Stimulated activated CD8-positive, alpha-beta memory T cell treated with anti-CD3 and anti-CD28 coated beads, Interleukin-2, amount 100 ng/mL, for 1 hour (primary cell): Measurements from ENCODE around the gene ST3GAL4.

ENCODE experiments used
- DNase-seq, 2 donors: peaks; one replicate each; pipeline ENCODE4 v3.0.0-alpha.2; 2020; ENCODE audit warnings: low read depth in 2 of 2

Gene ST3GAL4

DNA sequence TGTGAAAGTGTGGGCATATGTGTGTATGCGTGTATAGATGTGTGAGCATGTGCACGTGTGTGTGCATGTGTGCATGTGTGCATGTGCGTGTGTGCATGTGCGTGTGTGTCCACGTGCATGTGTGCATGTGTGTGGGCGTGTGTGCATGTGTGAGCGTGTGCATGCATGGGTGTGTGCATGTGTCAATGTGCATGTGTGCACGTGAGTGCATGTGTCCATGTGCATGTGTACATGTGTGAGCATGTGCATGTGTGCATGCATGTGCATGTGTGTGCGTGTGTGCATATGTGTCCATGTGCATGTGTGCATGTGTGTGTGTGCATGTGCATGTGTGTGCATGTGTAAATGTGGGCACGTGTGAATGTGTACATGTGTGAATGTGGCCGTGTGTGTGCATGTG lies 95.3 kb downstream of the ST3GAL4 start:
- no peak for DNase-seq

DNA sequence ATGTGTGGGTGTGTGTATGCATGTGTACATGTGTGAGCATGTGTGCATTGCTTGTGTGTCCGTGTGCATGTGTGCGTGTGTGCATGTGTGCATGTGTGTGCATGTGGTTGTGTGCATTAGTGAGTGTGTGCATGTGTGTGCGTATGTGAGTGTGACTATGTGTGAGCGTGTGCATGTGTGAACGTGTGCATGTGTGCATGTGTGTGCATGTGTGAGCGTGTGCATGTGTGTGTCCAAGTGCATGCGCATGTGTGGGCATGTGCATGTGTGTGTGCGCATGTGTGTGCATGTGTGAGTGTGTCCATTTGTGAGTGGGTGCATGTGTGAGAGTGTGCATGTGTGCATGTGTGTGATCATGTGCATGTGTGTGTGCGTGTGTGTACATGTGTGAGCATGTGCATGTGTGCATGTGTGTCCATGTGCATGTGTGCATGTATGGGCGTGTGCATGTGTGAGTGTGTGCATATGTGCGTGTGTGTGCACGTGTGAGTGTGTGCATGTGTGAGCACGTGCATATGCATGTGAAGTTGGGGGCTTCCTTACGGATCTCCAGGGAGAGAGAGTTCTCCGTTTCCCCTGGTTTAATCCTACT lies 95.8 kb downstream of the ST3GAL4 start:
- no peak for DNase-seq

DNA sequence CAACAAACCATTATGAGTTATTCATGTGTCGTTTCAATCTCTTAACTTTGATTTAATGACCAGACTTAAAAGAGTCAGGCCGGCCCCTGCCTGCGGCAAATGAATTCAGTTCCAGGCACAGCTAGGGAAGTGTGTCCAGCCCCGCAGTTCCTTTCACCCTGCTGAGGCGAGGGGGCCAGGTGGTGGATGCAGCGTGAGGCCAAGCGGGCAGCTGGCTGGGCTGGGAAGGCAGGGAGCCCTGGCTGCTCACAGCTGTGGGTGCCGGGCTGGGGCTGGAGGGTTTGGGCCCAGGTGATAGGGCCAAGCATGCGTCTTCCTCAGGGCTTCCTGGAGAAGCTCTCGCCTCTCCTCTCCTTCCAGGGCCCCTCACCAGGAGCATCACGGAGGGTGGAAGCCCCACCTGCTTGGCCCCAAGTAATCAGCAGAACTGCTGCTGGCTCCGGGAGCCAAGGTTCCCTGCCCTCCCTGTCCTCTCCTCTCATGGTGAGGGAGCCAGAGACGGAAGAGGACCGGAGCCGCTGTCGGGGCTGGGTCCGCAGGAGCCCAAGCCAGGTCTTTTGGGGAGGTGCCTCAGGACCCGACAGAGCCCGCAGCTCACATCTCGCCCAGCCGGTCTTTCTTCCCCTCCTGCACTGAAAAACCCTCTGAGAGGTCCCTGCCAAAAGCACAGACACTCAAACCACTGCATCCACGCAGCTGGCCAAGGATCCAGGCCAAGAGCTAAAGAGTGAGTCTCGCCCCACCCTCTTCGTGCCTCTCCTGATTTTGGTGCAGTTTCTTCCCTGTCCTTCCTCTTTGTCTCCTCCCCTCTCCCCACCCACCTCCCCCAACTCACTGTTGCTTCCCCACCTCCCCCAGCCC lies 97.0 kb downstream of the ST3GAL4 start:
- DNase-seq = no peak

DNA sequence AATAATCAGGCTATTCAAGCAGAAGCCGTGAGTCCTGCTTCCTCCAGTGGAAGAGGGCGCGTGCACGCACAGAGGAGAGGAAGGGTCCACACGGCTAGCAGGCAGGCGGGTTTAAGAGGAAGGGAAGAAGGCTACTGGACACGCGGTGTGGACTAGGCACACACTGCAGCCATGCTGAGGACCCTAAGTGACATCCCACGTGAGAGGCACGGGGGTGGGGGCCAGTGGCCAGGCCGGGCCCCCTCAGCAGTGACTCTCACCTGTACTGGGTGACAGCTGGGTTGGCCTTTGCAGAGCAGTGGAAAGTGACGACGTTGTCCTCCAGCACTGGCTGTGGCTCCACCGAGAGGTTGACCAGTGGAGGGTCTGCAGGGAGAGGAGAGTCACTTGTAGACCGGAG lies 100.6 kb downstream of the ST3GAL4 start:
- no peak for DNase-seq

DNA sequence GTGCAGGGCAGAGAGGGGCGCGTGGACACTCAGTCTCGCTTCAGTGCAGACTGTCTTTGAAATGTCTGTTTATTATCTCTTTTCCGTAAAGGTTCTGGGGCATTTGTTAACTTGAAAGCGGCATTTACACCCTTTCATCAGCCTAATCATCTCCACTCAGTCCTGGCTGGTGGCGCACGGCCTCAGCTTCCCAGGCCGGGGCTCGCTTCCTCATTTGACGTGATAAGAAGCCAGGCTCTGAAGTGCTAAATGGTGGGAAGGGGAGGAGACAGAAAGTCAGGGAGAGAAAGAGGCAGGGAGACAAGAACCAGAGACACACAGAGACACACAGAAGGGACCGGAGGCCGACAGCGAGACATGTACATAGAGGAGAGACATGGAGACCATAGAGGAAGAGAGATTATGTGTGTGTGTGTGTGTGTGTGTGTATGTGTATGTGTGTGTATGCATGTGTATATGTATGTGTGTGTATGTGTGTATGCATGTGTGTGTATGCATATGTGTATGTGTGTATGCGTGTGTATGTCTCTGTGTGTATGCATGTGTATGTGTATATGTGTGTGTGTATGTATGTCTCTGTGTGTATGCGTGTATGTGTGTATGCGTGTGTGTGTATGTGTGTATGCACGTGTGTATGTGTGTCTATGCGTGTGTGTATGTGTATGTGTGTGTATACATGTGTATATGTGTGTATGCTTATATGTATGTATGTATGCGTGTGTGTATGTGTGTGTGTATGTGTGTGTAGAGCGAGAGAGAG lies 101.5 kb downstream of the ST3GAL4 start:
- DNase-seq = no peak

DNA sequence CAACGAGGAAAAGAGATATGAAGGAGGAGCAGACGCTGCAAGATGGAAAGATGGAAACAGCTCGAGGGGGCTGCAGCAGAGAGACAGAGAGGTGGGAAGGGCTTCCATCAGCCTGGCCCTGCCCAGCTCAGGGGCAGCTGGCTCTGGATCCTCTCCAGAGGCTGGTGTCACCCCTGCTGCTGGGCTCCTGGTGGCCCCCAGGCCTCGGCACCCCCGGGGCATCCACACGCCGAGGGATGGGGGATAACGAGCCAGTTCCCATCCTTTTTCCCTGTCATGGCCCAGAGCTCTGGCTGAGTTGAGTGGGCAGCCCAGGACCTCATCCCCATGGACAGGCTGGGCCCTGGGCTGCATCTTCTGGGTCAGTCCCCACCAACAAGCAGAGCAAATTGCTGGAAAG lies 102.3 kb downstream of the ST3GAL4 start:
- no peak for DNase-seq

DNA sequence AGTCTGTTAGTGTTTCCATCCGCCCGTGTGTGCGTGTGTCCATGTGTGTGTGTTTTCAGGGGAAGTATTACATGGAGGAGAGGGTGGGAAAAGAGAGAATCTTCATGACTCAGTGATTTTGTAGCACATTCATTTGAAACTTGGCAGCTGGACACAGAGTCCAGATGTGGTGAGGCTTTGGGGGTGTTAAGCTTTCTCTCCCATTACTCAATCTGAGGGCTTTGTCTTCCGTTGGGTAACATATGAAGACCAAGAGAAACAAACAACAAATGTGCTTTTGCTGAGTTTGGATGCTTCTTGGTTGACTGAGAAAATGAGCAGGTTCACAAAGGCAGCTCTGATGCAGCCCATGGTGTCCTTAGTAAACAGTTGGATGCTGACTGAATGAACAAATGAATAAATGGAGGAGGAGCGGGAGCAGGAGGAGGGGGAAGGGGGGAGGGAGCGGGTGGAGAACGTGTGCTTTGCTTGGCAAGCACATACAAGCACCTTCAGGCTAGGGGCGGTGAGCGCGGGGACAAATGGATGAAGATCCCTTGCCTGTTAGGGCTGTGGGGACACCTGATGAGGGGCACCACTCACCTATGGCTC lies 104.3 kb downstream of the ST3GAL4 start:
- no peak for DNase-seq

DNA sequence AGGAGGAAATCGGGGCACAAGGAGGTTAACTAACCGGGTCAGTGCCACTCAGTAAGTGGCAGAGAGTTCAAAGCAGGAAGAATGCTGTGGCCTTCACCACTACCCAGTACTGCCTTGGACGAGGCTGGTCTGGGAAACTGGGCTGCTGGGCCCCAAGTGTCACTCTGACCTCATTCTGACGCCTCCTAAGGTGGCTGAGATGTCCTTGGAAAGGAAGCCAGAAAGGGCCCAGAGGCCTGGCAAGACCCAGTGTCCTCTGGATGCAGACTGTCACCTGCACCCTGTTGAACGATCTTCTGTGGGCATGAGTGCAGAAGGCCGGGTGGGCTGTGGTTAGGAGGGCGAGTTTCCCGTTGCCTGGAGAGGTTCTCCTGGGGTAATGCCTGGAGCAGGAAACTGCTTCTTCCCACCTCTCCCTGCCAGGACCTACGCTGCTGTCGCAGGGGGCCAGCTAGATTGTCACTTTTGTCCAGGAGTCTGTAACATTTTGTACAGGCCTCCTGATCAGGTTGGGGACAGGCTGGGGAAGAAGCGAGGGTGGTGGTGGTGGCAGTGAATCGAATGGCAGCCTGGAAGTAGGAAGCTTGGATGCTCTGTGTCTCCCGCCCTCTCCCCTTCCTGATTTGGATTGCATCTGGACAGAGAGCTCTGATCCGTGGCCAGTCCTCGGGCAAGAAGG lies 105.1 kb downstream of the ST3GAL4 start:
- DNase-seq = no peak

DNA sequence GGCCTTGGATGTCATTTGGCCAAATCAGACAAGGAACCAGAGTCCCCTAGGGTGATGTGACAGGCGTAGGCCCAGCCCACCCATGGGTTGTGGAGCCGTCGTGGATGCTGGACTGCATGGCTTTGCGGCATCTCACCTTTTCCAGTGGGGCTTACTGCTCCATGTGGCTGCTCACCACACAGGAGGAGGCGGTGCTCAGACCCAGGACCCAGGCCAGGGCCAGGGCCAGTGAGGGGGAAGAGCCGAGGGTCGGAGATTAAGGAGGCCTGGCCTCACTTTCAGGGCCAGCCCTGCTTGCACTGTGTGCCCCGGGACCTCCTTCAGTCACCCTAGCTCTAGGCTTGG lies 105.6 kb downstream of the ST3GAL4 start:
- DNase-seq = no peak

DNA sequence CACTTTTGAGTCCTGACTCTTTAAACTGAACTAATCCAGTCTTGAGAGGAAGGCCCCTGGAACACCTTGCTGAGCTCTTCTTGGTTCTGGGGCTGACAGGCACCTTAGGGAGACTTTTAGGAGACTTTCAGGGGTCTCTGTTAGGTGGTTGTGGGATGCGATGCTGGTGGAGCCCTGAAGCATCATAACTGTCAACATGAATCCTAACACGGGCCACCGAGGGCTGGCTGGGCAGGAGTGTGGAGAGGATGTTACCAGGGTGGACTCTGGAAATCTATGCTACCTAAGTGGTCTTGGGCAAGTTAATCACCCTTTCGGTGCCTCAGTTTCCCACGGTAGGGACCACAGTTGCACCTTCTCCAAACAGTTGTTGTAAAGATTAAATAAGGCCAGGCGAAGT lies 106.5 kb downstream of the ST3GAL4 start:
- no peak for DNase-seq

DNA sequence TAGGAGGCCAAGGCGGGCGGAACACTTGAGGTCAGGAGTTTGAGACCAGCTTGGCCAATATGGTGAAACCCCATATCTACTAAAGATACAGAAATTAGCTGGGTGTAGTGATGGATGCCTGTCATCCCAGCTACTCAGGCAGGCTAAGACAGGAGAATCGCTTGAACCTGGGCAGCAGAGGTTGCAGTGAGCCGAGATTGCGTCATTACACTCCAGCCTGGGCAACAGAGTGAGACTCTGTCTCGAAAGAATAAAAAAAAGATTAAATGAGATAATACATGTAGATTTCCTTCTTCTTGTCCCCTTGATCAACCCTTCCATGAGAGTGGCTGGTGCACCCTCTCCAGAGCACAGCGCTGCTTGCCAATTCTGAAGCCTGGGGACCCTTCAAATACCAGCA lies 106.9 kb downstream of the ST3GAL4 start:
- no peak for DNase-seq
